Measurements from ENCODE around the gene SHMT1. TPM values are rescaled to one million over a fixed set of nuclear protein-coding genes. Genes with fewer than 3 reads are reported as not detected.

The SHMT1 gene
- polyA plus RNA-seq, 1 donor (not counting 4 experiments of a cell fraction or from before 2014, with no cell fraction given) = 15.7 TPM

GRCh38 chr17:18378205-18378505 lies 14.8 kb upstream of the SHMT1 start:
- Histone ChIP-seq H3K4me2 (ENCODE audit: control insufficient read depth, extremely low read depth, insufficient read depth, low read depth, low read length) (no peak overlapping the region), H3K9me1 (ENCODE audit: control insufficient read depth, extremely low read depth, insufficient read depth, low read length) (no peaks in the 10 kb centered on the region), H4K20me1 (ENCODE audit: control insufficient read depth, extremely low read depth, insufficient read depth, low read length) (no peaks in the 10 kb centered on the region), H3K36me3 (ENCODE audit: control insufficient read depth in 2 of 2, extremely low read depth in 1 of 2, insufficient read depth in 2 of 2, low read length in 2 of 2) (no peaks in the 10 kb centered on the region), H3K4me3 (ENCODE audit: control insufficient read depth in 2 of 3, extremely low read depth in 1 of 3, insufficient read depth in 2 of 3, low read depth in 1 of 3, low read length in 3 of 3) (no peak overlapping the region), H3K4me1 (ENCODE audit: control insufficient read depth, extremely low read depth, insufficient read depth, low read length) (peaks cover 19% of the 10 kb centered on the region), H3K27me3 (ENCODE audit: control insufficient read depth, extremely low read depth, insufficient read depth, low read length) (peaks cover 24% of the 10 kb centered on the region), H3K27ac (ENCODE audit: control insufficient read depth, insufficient read depth, low read length) (no peak overlapping the region), H3K9me3 (ENCODE audit: control insufficient read depth, low read depth, low read length) (no peaks in the 10 kb centered on the region), H3K9ac (ENCODE audit: control insufficient read depth, extremely low read depth, insufficient read depth, low read length) (no peak overlapping the region), H2AFZ (ENCODE audit: control insufficient read depth, low read length) (no peak overlapping the region), H3K79me2 (ENCODE audit: control insufficient read depth, insufficient read depth, low read length) (no peaks in the 10 kb centered on the region)
- no peak for DNase-seq (ENCODE audit: low read depth, low spot score)
- FAIRE-seq = no peak
- dilution Hi-C loops (cut with MboI; ENCODE audit: extremely low pct_ligation_motif_present, low sequenced_read_pairs) = no loop called here
- no peak for TF ChIP-seq CTCF (optimal IDR thresholded peaks at IDR 0.05 in 1 of 3, IDR thresholded peaks at IDR 0.05 in 1 of 3, conservative IDR thresholded peaks at IDR 0.05 in 1 of 3; ENCODE audit: extremely low read depth in 1 of 3, insufficient read depth in 2 of 3, low read length in 3 of 3)
- no peak for TF ChIP-seq EZH2 (IDR thresholded peaks at IDR 0.05; ENCODE audit: low read length)

GRCh38 chr17:18377437-18378204 lies 14.3 kb upstream of the SHMT1 start, which contains the start of gene EVPLL:
TSS of gene EVPLL (plus strand) at chr17:18377778. CDS start at chr17:18380938, 3,160 bp downstream.
- Histone ChIP-seq H2AFZ (ENCODE audit: control insufficient read depth, low read length) (peak within 1 kb of the TSS; percentile 12), H3K9ac (ENCODE audit: control insufficient read depth, extremely low read depth, insufficient read depth, low read length) (peak within 1 kb of the TSS; percentile 44), H3K9me1 (ENCODE audit: control insufficient read depth, extremely low read depth, insufficient read depth, low read length) (no peaks in the 10 kb centered on the region), H3K36me3 (ENCODE audit: control insufficient read depth in 2 of 2, extremely low read depth in 1 of 2, insufficient read depth in 2 of 2, low read length in 2 of 2) (no peaks in the 10 kb centered on the region), H3K4me2 (ENCODE audit: control insufficient read depth, extremely low read depth, insufficient read depth, low read depth, low read length) (peak within 1 kb of the TSS; percentile 37), H3K27me3 (ENCODE audit: control insufficient read depth, extremely low read depth, insufficient read depth, low read length) (peaks cover 24% of the 10 kb centered on the region), H3K9me3 (ENCODE audit: control insufficient read depth, low read depth, low read length) (no peaks in the 10 kb centered on the region), H3K27ac (ENCODE audit: control insufficient read depth, insufficient read depth, low read length) (no peak within 1 kb of the TSS), H3K4me1 (ENCODE audit: control insufficient read depth, extremely low read depth, insufficient read depth, low read length) (peaks cover 19% of the 10 kb centered on the region), H3K79me2 (ENCODE audit: control insufficient read depth, insufficient read depth, low read length) (no peaks in the 10 kb centered on the region), H3K4me3 (ENCODE audit: control insufficient read depth in 2 of 3, extremely low read depth in 1 of 3, insufficient read depth in 2 of 3, low read depth in 1 of 3, low read length in 3 of 3) (no peak within 1 kb of the TSS), H4K20me1 (ENCODE audit: control insufficient read depth, extremely low read depth, insufficient read depth, low read length) (no peaks in the 10 kb centered on the region)
- peak; percentile 94 for FAIRE-seq
- dilution Hi-C loops (cut with MboI; ENCODE audit: extremely low pct_ligation_motif_present, low sequenced_read_pairs) = no loop called here
- TF ChIP-seq EZH2 (IDR thresholded peaks at IDR 0.05; ENCODE audit: low read length) = no peak
- TF ChIP-seq CTCF (optimal IDR thresholded peaks at IDR 0.05 in 1 of 3, IDR thresholded peaks at IDR 0.05 in 1 of 3, conservative IDR thresholded peaks at IDR 0.05 in 1 of 3; ENCODE audit: extremely low read depth in 1 of 3, insufficient read depth in 2 of 3, low read length in 3 of 3) = no peak
- DNase-seq (ENCODE audit: low read depth, low spot score) = peak; percentile 93
